Measurements from ENCODE around the gene POLR1A.

POLR1A gene

DNA sequence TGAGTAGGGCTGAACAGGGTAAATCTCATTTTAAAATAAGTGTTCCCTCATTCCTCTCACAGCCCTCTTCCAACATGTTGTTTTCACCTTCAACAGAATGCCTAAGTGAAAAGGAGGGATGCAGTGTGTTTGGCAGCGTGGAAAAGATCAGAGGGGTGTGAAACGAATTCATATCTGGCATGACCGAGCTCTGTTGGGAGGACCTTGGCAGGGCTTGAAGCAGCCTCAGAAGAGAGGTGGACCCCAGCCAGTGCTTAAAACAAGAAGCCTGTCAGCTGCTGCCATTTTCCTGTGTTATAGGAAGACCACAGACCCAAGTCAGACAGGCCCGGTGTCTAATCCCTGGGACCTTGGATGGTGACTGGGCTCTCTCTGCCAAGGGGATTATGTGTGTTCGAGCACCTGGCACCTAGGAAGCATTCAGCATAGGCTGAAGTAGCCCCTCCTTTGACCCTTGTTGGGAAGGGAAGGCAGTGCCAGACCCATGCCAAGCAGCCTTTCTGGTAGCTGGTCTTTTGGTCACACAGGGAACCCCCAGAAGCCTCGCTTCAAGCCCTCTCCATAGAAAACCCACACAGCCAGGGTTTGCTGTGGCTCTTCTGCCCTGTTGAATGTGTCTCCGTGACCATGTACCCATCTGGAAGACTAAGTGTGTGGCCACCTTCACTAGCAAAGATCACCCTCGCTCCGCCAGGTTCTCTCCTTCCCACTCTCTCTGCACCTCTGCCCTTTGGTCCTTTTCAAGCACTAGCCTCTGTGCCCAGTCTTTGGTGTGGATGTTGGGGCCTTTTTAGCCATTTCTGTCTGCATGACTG, 129.4 kb downstream of the POLR1A start:
- no peak for DNase-seq (ENCODE audit: low read depth)

DNA sequence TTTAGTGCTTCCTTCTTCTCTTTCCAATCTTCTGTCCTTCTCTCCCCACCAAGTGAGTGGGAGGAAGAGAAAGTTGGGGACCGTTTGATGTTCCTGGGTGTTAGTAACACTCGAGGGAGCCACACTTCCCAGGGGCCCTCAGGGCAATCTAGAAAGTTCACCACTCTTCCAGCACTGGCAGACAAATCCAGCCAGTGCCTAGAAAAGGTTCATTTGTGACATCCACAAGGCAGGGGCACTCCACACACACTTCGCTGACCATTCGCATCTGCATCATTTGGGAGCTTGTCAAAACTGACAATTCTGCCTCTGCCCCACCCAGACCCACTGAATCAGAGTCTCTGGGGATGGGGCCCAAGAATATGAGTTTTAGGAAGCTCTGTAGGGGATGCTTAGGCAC, 130.1 kb downstream of the POLR1A start:
- no peak for DNase-seq (ENCODE audit: low read depth)

DNA sequence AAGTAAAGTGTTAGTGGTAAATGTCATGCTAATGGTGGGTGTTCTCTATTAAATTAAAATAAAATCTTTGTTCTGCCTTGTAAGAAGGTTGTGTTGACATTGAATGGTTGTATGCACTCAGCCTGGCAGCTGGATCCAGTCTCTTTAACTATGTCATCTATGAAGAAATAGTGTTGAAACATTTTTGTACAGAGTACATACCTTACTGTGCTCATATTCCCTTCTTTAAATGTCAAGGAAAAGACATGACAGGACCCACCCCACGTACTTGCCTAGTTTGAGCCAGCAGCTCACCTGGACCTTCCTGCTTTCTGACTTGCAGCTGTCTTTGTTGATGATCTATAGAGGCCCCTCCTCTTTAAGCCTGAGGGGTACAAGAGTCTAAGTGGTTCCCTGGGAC, 131.3 kb downstream of the POLR1A start:
- DNase-seq (ENCODE audit: low read depth): no peak

DNA sequence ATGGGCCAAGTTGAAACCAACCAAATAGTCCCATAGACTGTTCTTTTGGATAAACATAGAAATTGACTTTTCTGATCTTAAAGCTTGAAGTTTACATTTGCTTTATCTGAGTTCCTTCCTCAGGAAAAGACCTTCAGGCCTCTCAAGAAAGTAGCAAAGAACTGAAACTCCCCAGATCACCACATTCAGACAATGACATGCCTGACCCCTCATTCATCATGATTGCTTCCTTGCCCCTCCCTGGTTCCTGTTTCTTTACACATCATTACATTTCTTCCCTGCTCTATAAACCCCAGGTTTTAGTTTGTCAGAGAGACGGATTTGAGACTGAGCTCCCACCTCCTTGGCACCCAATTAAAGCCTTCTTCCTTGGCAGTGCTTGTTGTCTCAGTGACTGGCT, 133.3 kb downstream of the POLR1A start:
- DNase-seq (ENCODE audit: low read depth): no peak

DNA sequence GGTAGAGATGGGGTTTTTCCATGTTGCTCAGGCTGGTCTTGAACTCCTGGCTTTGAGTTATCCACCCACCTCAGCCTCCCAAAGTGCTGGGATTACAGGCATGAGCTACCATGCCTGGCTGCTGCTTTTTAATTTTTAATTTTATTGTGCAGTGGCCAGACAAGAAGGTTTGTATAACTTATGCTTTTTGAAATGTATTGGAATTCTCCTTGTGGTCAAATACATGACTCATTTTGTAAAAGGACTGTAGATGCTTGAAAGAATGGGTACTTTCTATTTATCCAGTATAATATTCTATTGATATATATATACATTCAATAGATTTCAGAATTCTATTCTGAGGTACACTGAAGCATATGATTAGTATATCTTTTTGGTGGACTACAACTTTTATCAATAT, 134.3 kb downstream of the POLR1A start:
- no peak for DNase-seq (ENCODE audit: low read depth)
